SIG-M5 treated with dmso at 0.1 percent for 504 hours (cell line): ENCODE results near the gene DOK3.

Source experiments
- DNase-seq: peaks from one replicate; lab custom pipeline; 2025; ENCODE audit not compliant: unreplicated experiment; lab: John Stamatoyannopoulos, UW

The DOK3 gene

GRCh38 chr5:177484902-177485549 is 24.6 kb downstream of the DOK3 start:
- no peak for DNase-seq

- DNase-seq = no peak
Measured at GRCh38 chr5:177483994-177484901, 25.4 kb downstream of the DOK3 start.

GRCh38 chr5:177483042-177483441 is 26.6 kb downstream of the DOK3 start:
- DNase-seq = no peak

- DNase-seq = no peak
Measured at GRCh38 chr5:177482359-177482795, 27.2 kb downstream of the DOK3 start.

GRCh38 chr5:177479774-177480173 is 29.9 kb downstream of the DOK3 start:
- peak; percentile 33 for DNase-seq

GRCh38 chr5:177478711-177479646 is 30.6 kb downstream of the DOK3 start:
- DNase-seq = peak; percentile 90

GRCh38 chr5:177477701-177478477 is 31.7 kb downstream of the DOK3 start:
- no peak for DNase-seq

GRCh38 chr5:177476531-177477233 is 32.9 kb downstream of the DOK3 start:
- DNase-seq = no peak

- no peak for DNase-seq
Measured at GRCh38 chr5:177475563-177476427, 33.8 kb downstream of the DOK3 start.

GRCh38 chr5:177474846-177475562 is 34.6 kb downstream of the DOK3 start:
- DNase-seq = peak; percentile 36

- no peak for DNase-seq
Measured at GRCh38 chr5:177474002-177474476, 35.6 kb downstream of the DOK3 start.

- no peak for DNase-seq
Measured at GRCh38 chr5:177473443-177474001, 36.1 kb downstream of the DOK3 start, which contains the start of gene DBN1. TSS of gene DBN1 (minus strand) at chr5:177473634. CDS start at chr5:177473521, 113 bp downstream.

GRCh38 chr5:177472460-177473442 is 36.9 kb downstream of the DOK3 start:
- DNase-seq = no peak

GRCh38 chr5:177471610-177472356 is 37.8 kb downstream of the DOK3 start:
- DNase-seq = no peak

GRCh38 chr5:177470759-177471536 is 38.7 kb downstream of the DOK3 start:
- DNase-seq = no peak
